Measurements from ENCODE around the gene SUMO2.
A peak's percentile ranks its signal among the peaks of the same experiment; 100 is the strongest.

The SUMO2 gene

DNA sequence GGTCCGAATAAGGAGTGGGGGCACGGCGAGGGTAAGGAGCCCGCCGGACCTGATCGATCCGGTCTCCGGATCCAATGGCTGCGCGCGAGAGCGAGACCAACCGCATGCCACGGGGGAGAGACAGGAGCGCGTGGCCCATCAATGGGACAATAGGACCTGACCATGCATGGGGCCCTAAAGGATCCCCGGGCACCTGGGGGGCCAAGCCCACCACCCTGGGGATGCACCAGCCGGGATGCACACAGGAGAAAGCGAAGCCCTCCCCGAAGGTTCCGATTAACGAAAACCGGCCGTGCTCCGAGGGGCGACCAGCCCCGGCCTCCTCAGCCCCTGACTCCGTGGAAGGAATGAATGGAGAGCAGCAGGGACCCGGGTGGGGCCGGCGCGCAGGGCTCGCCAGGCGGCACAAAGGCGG lies 29.0 kb downstream of the SUMO2 start (continued):
- no peak for TF ChIP-seq ELK4 (IDR thresholded peaks at IDR 0.05; ENCODE audit: borderline replicate concordance, low read depth, low read length)
- TF ChIP-seq ZNF404 (tag by site-specific recombination; IDR thresholded peaks at IDR 0.05), result no peak
- peak; percentile 52 for TF ChIP-seq ZBTB48 (tag by site-specific recombination; IDR thresholded peaks at IDR 0.05)
- TF ChIP-seq EGR2 (tag by site-specific recombination; IDR thresholded peaks at IDR 0.05; ENCODE audit: low read depth), result no peak
- no peak for TF ChIP-seq ZNF544 (tag by site-specific recombination; IDR thresholded peaks at IDR 0.05)
- TF ChIP-seq PRDM1 (tag by site-specific recombination; IDR thresholded peaks at IDR 0.05), result no peak
- TF ChIP-seq SETDB1 (IDR thresholded peaks at IDR 0.05; ENCODE audit: insufficient read length, low read length), result no peak
- no peak for TF ChIP-seq ZNF10 (tag by site-specific recombination; IDR thresholded peaks at IDR 0.05)
- no peak for TF ChIP-seq TCF7L2 (IDR thresholded peaks at IDR 0.05; ENCODE audit: borderline replicate concordance, low read depth, low read length)
- no peak for TF ChIP-seq ZNF174 (tag by site-specific recombination; IDR thresholded peaks at IDR 0.05)
- TF ChIP-seq ZBTB7A (tag by site-specific recombination; IDR thresholded peaks at IDR 0.05; ENCODE audit: low read depth), result peak; percentile 85
- no peak for TF ChIP-seq ZNF548 (tag by site-specific recombination; IDR thresholded peaks at IDR 0.05)
- TF ChIP-seq SP2 (tag by site-specific recombination; IDR thresholded peaks at IDR 0.05), result 0 out of 2 replicates have a peak, but pooled peaks have one; percentile 25
- no peak for TF ChIP-seq ZSCAN5A (tag by site-specific recombination; IDR thresholded peaks at IDR 0.05)
- TF ChIP-seq ZBTB8A (tag by site-specific recombination; IDR thresholded peaks at IDR 0.05), result no peak; the same call in 1 of the 2 replicates
- TF ChIP-seq YY2 (tag by site-specific recombination; IDR thresholded peaks at IDR 0.05), result no peak
- TF ChIP-seq ZNF600 (tag by site-specific recombination; IDR thresholded peaks at IDR 0.05), result 0 out of 2 replicates have a peak, but pooled peaks have one; percentile 5
- no peak for TF ChIP-seq ZFP41 (tag by site-specific recombination; IDR thresholded peaks at IDR 0.05; ENCODE audit: borderline replicate concordance)
- peak; percentile 80 for TF ChIP-seq ZBTB20 (tag by site-specific recombination; IDR thresholded peaks at IDR 0.05)
- no peak for TF ChIP-seq ZNF146 (tag by site-specific recombination; IDR thresholded peaks at IDR 0.05)
- peak; percentile 44; the same call in 1 of the 2 replicates for TF ChIP-seq GLIS1 (tag by site-specific recombination; IDR thresholded peaks at IDR 0.05)
- no peak for TF ChIP-seq OSR2 (tag by site-specific recombination; IDR thresholded peaks at IDR 0.05)
- TF ChIP-seq ZEB2 (tag by site-specific recombination; IDR thresholded peaks at IDR 0.05), result peak; percentile 36; the same call in 1 of the 2 replicates
- no peak for TF ChIP-seq ZNF112 (tag by site-specific recombination; IDR thresholded peaks at IDR 0.05)
- TF ChIP-seq ZFP37 (tag by site-specific recombination; IDR thresholded peaks at IDR 0.05), result no peak
- no peak for TF ChIP-seq ZNF394 (tag by site-specific recombination; IDR thresholded peaks at IDR 0.05; ENCODE audit: borderline replicate concordance)
- no peak for TF ChIP-seq SCRT1 (tag by site-specific recombination; IDR thresholded peaks at IDR 0.05; ENCODE audit: borderline replicate concordance)
- TF ChIP-seq RBAK (tag by site-specific recombination; IDR thresholded peaks at IDR 0.05), result no peak
- TF ChIP-seq KLF16 (tag by site-specific recombination; IDR thresholded peaks at IDR 0.05), result no peak
- peak; percentile 92 for TF ChIP-seq PRDM10 (tag by site-specific recombination; IDR thresholded peaks at IDR 0.05)
- no peak for TF ChIP-seq MYNN (tag by site-specific recombination; IDR thresholded peaks at IDR 0.05; ENCODE audit: borderline replicate concordance)
- TF ChIP-seq KLF9 (tag by site-specific recombination; IDR thresholded peaks at IDR 0.05; ENCODE audit: low read depth), result no peak
- TF ChIP-seq ZNF76 (tag by site-specific recombination; IDR thresholded peaks at IDR 0.05; ENCODE audit: borderline replicate concordance, low read depth), result no peak
- no peak for TF ChIP-seq REPIN1 (tag by site-specific recombination; IDR thresholded peaks at IDR 0.05; ENCODE audit: low read depth)
- TF ChIP-seq ZNF837 (tag by site-specific recombination; IDR thresholded peaks at IDR 0.05), result peak; percentile 41; the same call in 1 of the 2 replicates
- TF ChIP-seq ZNF785 (tag by site-specific recombination; IDR thresholded peaks at IDR 0.05), result no peak
- TF ChIP-seq ZNF221 (tag by site-specific recombination; IDR thresholded peaks at IDR 0.05; ENCODE audit: borderline replicate concordance), result no peak
- no peak for TF ChIP-seq ZNF157 (tag by site-specific recombination; IDR thresholded peaks at IDR 0.05)
- TF ChIP-seq GFI1B (tag by site-specific recombination; IDR thresholded peaks at IDR 0.05), result no peak
